GM19452 (cell line): ENCODE results near the gene PAX5.

ENCODE experiments used
- ATAC-seq: cut with Tn5 transposase; IDR thresholded peaks from one replicate; pipeline ENCODE4 v1.9.1; 2021; ENCODE audit not compliant: unreplicated experiment

Gene PAX5

DNA sequence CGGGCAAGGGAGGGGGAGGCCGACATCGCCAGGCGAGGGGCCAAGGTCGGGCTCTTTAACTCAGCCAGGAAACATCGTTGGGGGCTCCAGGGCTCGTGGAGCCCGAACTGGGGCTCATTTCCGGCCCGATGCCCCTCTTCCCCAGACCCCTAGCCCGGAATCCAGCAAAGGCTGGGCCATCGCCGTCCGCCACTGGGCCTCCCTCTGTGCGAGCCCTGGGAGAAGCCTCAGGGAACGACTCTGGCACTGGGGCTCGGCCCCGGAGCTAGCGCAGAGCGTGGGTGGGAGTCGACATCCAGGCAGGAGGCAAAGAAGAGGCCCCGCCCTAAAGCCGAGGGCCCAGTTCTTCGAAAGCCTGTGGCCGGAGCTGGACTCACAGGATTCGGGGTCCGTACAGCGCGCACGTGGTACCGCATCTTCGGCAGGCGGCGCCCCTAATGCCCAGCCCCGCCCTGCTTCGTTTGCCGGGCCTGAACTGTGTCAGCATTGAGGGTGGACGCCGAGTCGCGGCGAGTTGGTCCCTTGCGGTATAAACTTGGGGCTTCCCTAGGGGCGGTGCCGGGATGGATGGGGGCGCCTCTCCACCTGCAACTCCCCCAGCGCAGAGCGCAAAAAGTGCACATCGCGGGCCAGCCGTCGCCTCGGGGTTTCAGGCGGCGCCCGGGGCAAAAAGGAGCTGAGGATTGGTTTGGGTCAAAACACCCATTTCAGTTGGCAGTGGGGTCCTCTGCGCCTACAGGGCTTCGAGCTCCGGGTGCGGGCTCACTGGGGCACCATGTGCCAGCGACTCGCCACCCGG lies 3.6 kb upstream of the PAX5 start:
- no peak for ATAC-seq

DNA sequence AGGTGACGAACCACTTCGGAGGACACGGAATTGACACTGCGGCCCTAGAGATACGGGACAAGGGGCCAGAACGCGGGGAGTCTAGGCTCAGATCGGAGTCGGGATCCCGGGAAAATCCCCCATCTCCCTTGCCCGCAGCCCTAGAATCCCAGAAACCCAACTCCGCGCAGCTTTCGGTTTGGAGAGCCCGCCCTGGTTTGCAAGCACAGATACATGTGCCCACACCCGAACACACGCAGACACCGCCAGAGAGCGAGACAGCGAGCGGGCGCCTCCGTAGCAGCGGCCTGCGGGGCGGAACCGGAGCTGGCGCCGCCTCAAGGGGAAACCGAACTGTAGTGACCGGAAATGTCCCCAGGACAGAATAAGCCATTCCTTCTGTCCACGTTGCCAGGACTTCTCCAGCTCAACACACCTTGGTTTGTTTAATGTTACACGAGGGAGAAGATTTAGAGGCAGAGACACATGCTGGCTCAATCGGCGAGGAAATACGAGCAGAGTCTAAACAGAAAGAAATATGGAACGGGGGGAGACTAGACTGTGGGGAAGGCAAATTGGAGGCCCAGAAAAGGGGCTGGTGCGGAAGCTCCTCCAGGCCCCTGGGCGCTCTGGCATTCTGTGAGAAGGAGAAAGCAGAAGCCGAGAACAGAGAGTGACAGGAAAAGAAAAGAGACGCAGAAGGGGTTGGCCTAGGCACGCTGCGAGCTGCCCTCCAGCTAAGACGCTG lies 2.9 kb upstream of the PAX5 start:
- no peak for ATAC-seq

DNA sequence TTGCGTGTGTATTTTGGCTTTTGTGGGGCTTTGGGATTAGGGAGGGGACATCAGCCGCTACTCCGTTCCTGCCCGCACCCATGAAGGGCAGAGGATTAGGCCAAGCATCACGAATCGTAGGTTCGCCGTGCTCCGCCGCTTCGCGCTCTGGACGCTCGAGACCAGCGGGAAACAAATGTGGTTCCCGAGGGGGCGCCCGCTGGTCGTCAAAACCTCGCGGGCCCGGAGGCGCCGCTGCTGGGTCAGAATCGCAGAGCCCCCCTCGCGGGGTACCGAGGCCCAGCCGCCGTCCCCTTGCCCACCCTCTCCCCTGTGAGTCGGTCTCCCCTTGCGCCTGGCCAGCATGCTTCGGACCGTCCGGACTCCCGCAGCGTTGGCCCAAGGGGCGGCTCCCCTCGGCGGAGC lies 2.3 kb upstream of the PAX5 start:
- ATAC-seq = no peak

DNA sequence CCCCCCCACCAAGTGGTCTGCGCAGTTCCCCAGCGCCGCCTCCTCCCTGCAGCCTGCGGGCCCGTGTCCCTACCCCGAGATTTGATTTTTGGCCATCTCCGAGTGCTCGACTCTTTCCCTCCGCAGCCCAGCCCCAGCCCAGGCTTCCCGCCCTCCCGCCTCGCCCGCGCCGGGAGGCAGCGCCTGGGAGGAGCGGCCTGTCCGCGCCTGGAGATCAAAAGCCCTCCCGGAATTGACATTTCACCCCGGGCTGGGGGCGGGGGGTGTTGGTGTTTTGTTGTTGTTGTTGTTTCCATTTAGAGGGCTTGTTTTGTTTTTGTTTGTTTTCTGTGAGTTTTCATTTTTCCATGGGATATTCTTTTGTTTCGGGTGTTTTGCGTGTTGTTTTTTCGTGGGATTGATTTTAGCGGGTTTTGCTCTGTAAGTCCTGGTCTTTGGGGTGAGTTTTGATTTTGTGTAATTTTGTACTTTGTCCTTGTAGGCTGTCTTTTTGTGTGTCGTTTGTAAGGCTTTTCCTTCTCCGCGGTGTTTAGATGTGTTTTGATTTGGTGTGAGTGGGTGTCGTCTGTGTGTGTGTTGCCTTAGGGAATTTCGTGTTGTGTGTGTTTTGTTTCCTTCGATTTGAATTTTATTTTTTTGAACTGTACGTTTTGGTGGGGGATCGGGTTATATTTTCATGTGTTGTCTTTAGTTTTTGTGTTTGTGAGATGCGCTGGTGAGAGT lies 1.7 kb upstream of the PAX5 start:
- ATAC-seq = no peak

DNA sequence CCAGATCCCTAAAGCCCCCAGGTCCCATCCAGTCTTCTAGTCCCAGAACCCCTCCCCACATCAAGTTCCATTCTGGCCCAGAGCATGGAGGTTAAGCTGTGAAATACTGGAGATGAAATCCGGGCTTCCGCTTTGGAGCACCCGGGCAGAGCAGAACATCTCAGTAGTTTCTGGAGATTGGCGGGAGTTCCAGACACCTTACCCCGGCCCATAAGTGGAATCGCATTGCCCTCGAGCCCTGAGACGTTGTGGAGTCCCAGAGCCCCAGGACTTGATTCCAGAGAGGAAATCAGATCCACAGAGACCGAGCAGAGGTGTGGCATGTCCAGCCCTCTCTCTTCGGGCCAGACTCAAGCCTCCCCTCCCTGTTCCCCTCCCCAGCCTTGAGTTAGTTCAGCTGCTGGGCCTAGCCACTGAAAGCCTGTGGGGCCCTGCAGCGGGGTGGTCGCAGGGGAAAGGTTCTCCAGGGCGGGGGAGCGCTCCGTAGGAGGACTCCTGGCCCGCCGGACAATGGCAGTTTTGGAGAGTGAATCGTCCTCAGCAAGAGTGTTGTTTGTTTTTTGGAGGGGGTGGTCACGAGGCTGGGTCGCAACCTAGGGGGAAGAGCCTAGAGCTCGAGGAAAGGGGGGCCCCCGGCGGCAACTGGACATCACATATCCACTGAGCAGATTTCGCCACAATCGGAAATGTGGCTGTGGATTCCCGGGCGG lies 1.0 kb upstream of the PAX5 start:
- ATAC-seq = no peak

DNA sequence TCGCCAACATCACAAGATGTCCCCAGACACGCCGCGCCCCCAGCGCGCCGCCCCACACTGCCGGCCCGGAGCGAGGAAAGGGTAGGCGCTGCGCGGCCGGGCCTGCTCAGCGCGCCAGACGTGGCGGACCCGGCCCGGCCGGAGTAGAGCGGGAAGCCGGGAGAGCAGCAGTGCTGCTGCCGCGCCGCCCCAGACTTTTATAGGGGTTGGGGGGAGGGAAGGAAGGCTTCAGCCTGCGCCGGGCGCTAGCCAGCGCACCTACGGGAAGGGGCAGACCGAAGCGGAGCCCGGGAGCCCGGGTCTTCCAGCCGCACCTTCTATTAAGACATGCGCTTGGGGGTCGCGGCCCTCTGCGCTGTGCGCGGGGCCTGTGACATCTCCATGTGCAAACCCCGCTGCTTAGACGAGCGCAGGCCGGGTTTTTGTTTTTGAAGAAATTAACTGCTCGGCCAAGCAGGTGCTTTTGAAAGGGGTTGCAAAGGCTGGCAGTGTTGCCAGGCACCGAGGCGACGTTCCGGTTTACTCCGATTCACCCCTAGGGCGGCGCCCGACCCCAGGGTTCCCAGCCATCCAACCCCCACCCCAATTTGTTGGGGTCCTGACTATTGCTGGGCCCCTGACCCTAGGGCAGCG lies 353 bp upstream of the PAX5 start:
- peak; percentile 22 for ATAC-seq

DNA sequence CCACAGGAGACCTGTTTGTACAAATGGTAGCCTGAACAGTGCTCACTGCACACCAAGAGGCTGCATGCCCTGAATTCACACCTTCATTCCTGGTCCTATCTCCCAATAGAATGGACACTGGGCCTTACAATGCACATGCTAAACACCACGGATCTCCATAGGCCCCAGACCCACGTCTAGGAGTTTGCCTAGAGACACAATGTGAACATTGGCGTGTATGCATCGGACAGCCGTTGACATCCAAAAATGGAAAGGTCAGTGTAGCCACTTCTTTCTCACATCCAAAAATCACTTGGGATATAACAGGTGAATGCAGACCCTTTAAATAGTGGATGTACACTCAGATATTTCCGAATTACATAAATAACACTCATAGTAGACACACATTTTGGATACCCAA lies 927 bp downstream of the PAX5 start:
- ATAC-seq = no peak

DNA sequence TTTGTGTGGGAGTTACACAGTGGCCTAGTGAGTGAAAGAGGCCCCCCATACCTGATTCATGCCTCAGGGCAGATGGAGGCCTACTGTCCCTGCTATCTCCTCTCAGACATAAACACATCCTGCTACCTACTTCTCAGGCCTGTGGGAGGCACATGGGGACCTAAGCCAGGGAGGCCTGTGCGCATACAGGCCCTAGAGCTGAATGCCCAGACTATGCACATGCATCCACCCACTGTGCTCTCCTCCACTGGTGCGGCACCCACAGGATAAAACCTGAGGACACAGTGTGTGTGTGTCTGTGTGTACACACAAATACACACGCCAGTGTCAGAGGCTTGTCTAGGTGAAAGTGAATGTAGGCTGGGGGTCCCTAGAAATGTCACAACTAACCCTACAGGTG lies 1.4 kb downstream of the PAX5 start:
- no peak for ATAC-seq

DNA sequence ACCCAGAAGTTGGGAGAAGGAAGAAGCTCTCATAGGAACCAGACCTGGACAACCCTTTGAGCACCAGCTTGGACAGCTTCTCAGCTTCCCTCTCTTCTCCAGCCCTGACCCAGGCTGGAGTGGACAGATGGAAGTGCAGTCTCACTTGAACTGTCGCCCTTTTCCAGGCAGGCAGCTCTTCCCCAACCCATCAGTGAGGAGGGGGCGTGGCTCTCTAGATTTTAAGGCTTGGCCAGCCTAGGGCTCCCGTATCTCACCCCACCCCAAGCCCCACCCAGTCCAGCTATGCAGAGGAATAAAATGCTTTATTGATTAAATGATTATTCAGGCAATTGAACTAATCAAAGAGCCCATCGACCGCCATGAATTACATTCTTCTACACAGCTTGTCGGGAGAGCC lies 2.2 kb downstream of the PAX5 start:
- no peak for ATAC-seq

DNA sequence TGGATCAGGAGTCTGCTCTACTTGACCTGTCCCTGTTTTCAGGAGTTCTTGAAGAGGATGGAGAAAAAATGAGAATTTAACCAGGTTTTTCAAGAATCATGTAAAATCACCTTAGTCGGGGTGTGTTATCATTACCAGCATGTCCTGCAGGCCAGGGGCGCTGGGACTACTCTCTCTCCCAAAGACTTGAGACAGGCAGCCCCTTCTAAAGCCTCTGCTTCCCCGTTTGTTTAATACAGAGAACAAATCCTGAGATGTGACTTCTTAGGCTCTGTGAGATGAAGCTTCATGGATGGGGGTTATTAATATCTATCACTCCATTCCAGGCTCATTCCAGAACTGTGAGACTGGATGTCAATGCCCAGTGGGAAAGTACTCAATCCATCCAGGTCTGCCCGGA lies 3.0 kb downstream of the PAX5 start:
- ATAC-seq = no peak

DNA sequence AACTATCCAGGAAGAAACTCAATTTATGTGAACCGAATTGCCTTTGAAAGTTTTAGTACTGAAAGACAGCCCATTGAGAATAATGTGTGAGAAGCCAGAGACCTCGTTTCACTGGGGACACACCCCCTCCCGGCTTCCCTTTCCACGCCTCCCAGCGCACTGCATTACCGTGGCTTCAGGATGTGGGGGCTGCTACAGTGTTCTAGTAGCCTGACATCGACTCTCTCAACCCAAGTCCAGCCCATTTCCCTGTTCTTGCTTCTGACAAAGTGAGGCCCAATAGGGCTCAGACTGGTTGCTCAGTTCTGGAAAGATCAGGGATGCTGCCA lies 3.5 kb downstream of the PAX5 start:
- ATAC-seq = no peak

DNA sequence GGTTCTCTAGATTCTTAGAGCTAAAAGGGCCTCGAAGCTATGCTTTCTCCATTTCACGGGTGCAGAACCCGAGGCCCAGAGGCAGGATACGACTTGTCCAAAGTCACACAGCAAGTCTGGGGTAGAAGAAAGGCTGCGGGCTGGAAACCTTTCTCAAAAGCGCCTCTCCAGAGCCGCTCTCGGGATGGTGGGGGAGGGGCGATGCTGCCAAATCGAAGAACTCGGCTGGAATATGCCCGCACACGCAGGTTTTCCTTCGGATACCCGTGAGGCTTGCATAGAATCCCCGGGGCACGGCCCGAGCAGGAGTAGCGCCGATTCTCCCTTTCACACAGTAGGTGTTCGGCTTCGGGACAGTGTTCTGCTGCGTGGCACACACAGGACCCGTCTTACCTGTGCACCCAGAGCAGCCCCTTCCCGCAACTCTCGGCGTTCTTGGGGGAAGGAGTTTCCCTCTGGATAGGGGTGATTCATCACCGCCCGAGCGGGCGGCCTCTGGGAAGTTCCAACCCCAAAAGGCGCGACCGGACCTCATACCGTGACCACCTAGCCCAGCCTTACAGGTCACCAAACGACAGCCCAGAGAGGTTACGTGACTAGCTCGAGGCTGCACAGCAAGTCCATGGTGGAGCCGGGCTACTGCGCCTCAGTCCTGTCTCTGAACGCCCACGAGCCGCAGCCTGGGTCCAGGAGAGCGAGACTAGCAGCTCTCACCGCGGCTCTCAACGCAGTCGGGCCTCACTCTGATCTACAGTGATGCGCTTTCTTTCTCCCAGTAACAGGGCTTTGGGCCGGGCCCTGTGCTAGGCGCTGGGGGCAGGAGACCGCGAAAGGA lies 4.1 kb downstream of the PAX5 start:
- ATAC-seq = no peak

DNA sequence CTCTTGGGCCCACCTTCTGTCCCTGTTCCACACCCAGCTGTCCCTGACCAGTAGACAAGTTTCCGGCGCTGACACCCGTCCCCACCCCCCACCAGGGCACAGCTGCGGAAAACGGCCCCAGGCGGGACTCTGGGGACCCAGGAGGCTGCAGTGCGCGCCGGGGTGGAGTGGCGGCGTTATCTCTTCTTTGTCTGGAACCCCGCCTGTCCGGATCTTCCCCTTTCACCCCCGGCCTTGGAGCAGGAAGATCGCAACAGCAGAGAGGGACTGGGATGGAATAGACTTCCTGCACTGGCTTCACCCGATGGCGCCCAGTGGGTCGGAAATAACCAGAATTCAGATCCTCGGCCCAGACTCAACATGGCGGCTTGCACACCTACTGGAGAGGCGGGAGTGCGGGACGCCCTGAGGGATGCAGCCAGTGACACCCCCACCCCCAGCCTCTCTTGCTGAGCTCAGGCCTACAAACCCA lies 4.7 kb downstream of the PAX5 start:
- ATAC-seq = no peak

DNA sequence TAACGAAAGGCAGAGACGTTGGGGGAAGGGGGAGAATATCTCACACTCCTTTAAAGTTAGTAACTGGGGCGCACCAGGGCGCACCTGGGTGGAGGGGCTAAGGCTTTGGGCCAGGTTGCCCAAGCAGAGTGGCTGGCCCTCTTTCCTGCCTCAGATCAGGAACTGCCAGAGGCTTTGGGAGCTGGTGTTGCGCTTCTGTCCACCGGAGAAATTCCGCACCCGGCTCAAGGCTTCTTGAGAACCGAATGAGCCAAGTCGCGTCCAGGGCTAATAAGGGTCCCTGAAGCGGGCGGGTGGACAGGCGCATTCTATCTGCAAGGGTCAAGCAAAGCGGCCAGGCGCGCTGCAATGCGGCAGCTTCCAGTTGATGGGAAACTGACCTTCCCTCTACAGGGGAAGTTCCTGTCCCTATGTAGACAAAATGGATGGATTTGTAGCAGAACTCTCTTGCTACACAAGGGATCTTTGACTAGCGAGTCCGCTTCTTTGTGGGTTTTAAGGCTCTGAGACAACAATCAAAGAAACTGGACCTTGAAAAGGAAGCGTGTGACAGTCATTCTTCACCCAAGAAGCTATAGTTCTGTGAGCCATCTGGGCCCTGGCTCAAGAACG lies 5.5 kb downstream of the PAX5 start:
- ATAC-seq = no peak

DNA sequence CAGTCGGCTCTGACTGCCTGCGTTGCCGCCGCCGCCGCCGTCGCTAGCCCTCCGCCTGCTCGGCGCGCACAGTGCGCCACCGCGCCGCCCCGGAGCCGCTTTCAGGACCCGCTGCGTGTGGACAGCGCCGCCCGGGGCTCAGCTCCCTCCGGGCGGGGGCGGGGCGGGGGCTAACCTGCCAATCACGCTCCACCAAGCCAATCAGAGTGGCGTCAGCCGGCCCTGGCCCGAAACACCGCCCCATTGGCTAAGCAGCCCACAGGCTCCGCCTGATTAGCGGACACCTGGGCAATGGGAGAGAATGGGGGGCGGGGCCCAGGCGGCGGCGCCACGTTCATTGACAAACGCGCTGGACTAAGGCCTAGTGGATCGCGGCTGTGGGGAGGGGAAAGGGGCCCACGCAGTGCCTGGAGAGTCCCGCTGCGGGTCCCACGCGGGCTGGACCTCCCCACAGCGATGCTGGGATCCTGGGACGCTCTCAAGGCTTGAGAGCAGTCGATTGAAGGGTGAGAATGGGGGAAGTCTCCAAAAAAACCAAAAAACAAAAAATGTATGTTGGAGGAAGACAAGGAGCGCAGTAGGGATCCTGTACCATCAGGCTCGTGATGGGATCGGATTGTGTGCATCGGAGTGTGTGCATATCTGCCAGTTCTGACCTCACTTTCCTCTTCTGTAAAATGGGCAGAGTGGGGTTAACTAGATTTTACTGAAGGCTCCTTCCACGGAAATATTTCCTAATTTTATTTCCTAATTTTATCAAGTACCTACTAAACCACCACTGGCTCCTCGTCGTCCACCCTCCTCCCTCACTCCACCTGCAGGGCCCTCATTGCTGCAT lies 6.3 kb downstream of the PAX5 start:
- peak; percentile 79 for ATAC-seq

DNA sequence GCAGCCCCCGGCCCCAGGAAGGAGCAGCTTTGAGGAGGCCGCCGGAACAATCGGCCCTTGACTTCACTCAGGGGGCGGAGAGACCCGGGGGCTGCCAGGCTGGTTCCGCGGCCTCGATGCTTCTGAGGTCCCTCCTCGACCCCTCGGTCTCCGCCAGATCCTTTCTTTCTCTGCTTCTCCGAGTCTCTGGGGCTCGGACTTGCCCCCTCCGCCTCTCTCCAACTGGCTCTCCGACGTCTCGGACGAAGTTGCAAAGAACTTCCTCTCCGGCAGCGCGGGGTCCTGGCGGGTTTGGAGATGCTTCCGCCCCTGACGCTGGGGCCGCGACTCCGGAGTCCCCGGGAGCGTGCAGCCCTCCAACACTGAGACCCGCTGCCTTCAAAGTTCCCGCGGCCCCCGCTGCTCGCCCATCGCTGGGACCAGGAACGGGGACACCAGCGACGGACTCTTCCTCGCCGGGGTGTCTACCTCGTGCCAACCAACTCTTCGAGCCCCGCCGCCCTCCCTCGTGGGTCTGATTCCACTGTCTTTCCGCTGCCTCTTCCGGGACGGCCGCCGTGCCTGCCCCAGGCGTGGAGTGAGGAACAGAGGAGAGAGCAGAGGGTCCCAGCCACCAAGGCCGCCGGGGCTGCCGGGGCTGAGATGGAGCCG lies 7.0 kb downstream of the PAX5 start:
- no peak for ATAC-seq

DNA sequence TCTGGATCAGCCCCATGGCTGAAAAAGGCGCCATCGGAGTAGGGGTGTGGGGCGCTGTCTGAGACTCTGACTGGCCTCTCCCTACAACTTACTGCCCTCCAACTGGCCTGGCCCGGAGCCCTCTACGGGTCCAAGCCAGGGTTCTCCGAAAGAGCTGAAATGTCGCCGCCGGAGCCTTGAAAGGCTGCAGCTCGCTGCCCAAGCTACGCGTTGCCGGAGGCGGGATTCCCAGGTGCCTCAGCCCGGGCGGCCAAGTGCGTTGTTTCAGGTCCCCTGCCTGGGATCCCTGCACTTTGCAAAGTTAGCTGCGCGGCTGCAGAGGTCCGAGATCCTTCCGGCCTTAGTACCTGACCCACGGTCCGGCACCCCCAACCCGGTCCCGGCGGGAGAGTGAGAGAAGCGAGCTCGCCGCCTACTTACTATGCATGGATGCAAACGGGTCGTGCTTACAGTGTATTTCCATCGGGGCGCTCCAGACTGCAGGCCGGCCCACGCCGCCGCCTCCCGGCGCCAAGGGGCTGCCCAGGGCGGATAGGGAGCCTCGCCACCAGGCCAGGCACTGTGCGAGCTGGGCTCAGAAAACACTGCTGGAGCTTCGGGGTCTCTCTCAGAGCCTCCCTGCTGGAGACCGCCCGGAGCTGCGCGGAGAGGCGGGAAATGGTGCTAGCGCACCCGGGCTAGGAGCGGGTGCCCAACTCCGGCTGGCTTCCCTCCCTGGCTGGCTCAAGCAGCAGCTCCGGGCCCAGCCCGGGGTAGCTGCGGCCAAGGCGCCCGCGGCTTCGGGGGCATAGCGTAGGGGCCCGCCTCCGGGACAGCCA lies 7.7 kb downstream of the PAX5 start:
- no peak for ATAC-seq

DNA sequence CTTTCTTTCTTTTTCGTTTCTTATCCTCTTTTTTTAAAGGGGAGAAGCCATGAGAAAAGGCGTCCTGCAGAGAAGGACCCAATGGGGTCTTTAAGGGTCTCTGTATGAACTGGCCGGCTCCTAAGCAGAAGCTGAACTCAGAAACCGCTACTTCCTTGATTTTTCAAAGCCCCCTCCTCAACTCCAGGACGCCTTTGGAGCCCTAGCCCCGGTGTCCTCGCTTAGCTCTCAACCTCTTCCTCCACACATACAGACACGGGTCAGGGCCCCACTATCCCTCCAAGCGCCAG lies 8.3 kb downstream of the PAX5 start:
- ATAC-seq = no peak
